ENCODE results near the gene HOMER2. TPM values are rescaled to one million over a fixed set of nuclear protein-coding genes. Genes with fewer than 3 reads are reported as not detected.

The HOMER2 gene
- total RNA-seq, 1 donor from 2014 or later, result 12.2 TPM

- no peak overlapping the region for H3K27ac ChIP-seq (ENCODE audit: low read depth, low read length)
- H3K4me3 Mint-ChIP-seq (ENCODE audit: unreplicated experiment), result no peak overlapping the region
- no peaks in the 10 kb centered on the region for H3K9me3 Mint-ChIP-seq (ENCODE audit: unreplicated experiment)
- H2AFZ ChIP-seq (ENCODE audit: low read depth, low read length), result no peak overlapping the region
- H3K4me3 ChIP-seq (ENCODE audit: insufficient read depth, low read depth, low read length), result no peak overlapping the region
- H3K27me3 Mint-ChIP-seq (ENCODE audit: low read depth, unreplicated experiment), result peaks cover 2% of the 10 kb centered on the region
- TF ChIP-seq EZH2 (IDR thresholded peaks at IDR 0.05; ENCODE audit: insufficient read depth, low read length) (no peak), CTCF (IDR thresholded peaks at IDR 0.05; ENCODE audit: insufficient read depth, low read depth, low read length) (no peak)
- H3K4me1 ChIP-seq (ENCODE audit: insufficient read depth, low read length), result peaks cover 4% of the 10 kb centered on the region
- FAIRE-seq (no peak), DNase-seq (ENCODE audit: low read depth) (no peak)
- no peaks in the 10 kb centered on the region for H3K36me3 ChIP-seq (ENCODE audit: insufficient read depth, low read length)
- H3K9ac ChIP-seq (ENCODE audit: low read length), result no peak overlapping the region
- no peaks in the 10 kb centered on the region for H4K20me1 ChIP-seq (ENCODE audit: insufficient read depth, low read length)
- no peaks in the 10 kb centered on the region for H3K9me3 ChIP-seq (ENCODE audit: insufficient read depth, low read depth, low read length)
- no peaks in the 10 kb centered on the region for H3K27me3 ChIP-seq (ENCODE audit: insufficient read depth, low read length)
- no peak overlapping the region for H3K27ac Mint-ChIP-seq (ENCODE audit: unreplicated experiment)
- H3K79me2 ChIP-seq (ENCODE audit: insufficient read depth, low read length), result no peaks in the 10 kb centered on the region
- H3K4me2 ChIP-seq (ENCODE audit: low read length), result no peak overlapping the region
- H3K4me1 Mint-ChIP-seq (ENCODE audit: low read depth, unreplicated experiment), result peaks cover 8% of the 10 kb centered on the region
- peaks cover 4% of the 10 kb centered on the region for H3K36me3 Mint-ChIP-seq (ENCODE audit: low read depth, unreplicated experiment)
Observed at GRCh38 chr15:82892573-82892972, 59.9 kb downstream of the HOMER2 start.

GRCh38 chr15:82890995-82891390, 61.5 kb downstream of the HOMER2 start:
- FAIRE-seq (no peak), DNase-seq (ENCODE audit: low read depth) (no peak)
- Histone ChIP-seq H3K79me2 (ENCODE audit: insufficient read depth, low read length) (no peaks in the 10 kb centered on the region), H4K20me1 (ENCODE audit: insufficient read depth, low read length) (no peaks in the 10 kb centered on the region), H3K4me2 (ENCODE audit: low read length) (no peak overlapping the region), H3K4me1 (ENCODE audit: insufficient read depth, low read length) (peaks cover 4% of the 10 kb centered on the region), H3K9ac (ENCODE audit: low read length) (no peak overlapping the region), H2AFZ (ENCODE audit: low read depth, low read length) (no peak overlapping the region), H3K36me3 (ENCODE audit: insufficient read depth, low read length) (no peaks in the 10 kb centered on the region), H3K27ac (ENCODE audit: low read depth, low read length) (no peak overlapping the region), H3K9me3 (ENCODE audit: insufficient read depth, low read depth, low read length) (no peaks in the 10 kb centered on the region), H3K27me3 (ENCODE audit: insufficient read depth, low read length) (no peaks in the 10 kb centered on the region), H3K4me3 (ENCODE audit: insufficient read depth, low read depth, low read length) (no peak overlapping the region)
- TF ChIP-seq CTCF (IDR thresholded peaks at IDR 0.05; ENCODE audit: insufficient read depth, low read depth, low read length), result no peak
- no peak for TF ChIP-seq EZH2 (IDR thresholded peaks at IDR 0.05; ENCODE audit: insufficient read depth, low read length)
- Mint-ChIP-seq H3K9me3 (ENCODE audit: unreplicated experiment) (no peaks in the 10 kb centered on the region), H3K4me3 (ENCODE audit: unreplicated experiment) (no peak overlapping the region), H3K27me3 (ENCODE audit: low read depth, unreplicated experiment) (peaks cover 2% of the 10 kb centered on the region), H3K4me1 (ENCODE audit: low read depth, unreplicated experiment) (peaks cover 8% of the 10 kb centered on the region), H3K27ac (ENCODE audit: unreplicated experiment) (peak overlapping the region; percentile 62), H3K36me3 (ENCODE audit: low read depth, unreplicated experiment) (peaks cover 4% of the 10 kb centered on the region)

GRCh38 chr15:82890338-82890994, 62.1 kb downstream of the HOMER2 start:
- peaks cover 4% of the 10 kb centered on the region for H3K36me3 Mint-ChIP-seq (ENCODE audit: low read depth, unreplicated experiment)
- Histone ChIP-seq H3K4me3 (ENCODE audit: insufficient read depth, low read depth, low read length) (no peak overlapping the region), H3K9ac (ENCODE audit: low read length) (no peak overlapping the region), H3K79me2 (ENCODE audit: insufficient read depth, low read length) (no peaks in the 10 kb centered on the region), H3K4me1 (ENCODE audit: insufficient read depth, low read length) (peaks cover 4% of the 10 kb centered on the region), H3K9me3 (ENCODE audit: insufficient read depth, low read depth, low read length) (no peaks in the 10 kb centered on the region), H3K27me3 (ENCODE audit: insufficient read depth, low read length) (no peaks in the 10 kb centered on the region), H3K4me2 (ENCODE audit: low read length) (no peak overlapping the region), H2AFZ (ENCODE audit: low read depth, low read length) (no peak overlapping the region), H3K36me3 (ENCODE audit: insufficient read depth, low read length) (no peaks in the 10 kb centered on the region), H4K20me1 (ENCODE audit: insufficient read depth, low read length) (no peaks in the 10 kb centered on the region), H3K27ac (ENCODE audit: low read depth, low read length) (no peak overlapping the region)
- H3K27me3 Mint-ChIP-seq (ENCODE audit: low read depth, unreplicated experiment), result peaks cover 2% of the 10 kb centered on the region
- TF ChIP-seq EZH2 (IDR thresholded peaks at IDR 0.05; ENCODE audit: insufficient read depth, low read length) (no peak), CTCF (IDR thresholded peaks at IDR 0.05; ENCODE audit: insufficient read depth, low read depth, low read length) (no peak)
- peaks cover 8% of the 10 kb centered on the region for H3K4me1 Mint-ChIP-seq (ENCODE audit: low read depth, unreplicated experiment)
- no peaks in the 10 kb centered on the region for H3K9me3 Mint-ChIP-seq (ENCODE audit: unreplicated experiment)
- H3K27ac Mint-ChIP-seq (ENCODE audit: unreplicated experiment), result peak overlapping the region; percentile 62
- DNase-seq (ENCODE audit: low read depth) (peak; percentile 6), FAIRE-seq (no peak)
- no peak overlapping the region for H3K4me3 Mint-ChIP-seq (ENCODE audit: unreplicated experiment)
